HG02759 (cell line): Measurements from ENCODE around the gene PSMC4.
A peak's percentile ranks its signal among the peaks of the same experiment; 100 is the strongest.

Experiments
- ATAC-seq: cut with Tn5 transposase; IDR thresholded peaks from one replicate; pipeline ENCODE4 v1.9.1; 2021; ENCODE audit warnings: mild to moderate bottlenecking, moderate library complexity; ENCODE audit not compliant: unreplicated experiment

The PSMC4 gene

GRCh38 chr19:39987167-39987566 lies 16.2 kb downstream of the PSMC4 start:
- no peak for ATAC-seq

GRCh38 chr19:39987596-39987995 lies 16.6 kb downstream of the PSMC4 start:
- ATAC-seq, result no peak

DNA sequence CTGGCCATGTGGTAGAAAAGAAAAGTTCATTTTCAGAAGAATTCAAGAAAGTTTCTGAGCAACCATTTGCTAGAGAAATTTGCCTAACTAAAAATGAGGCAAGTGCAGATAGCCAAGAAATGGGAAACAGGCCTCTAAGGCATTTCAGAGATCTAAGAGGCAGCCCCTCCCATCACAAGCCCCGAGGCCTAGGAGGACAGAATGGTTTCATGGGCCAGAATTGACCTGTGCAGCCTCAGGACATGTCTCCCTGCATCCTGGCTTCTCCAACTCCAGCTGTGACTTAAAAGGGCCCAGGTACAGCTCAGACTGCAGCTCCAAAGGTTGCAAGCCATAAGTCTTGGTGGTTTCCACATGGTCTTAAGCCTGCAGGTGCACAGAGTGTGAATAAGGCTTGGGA lies 22.6 kb downstream of the PSMC4 start:
- ATAC-seq, result no peak

DNA sequence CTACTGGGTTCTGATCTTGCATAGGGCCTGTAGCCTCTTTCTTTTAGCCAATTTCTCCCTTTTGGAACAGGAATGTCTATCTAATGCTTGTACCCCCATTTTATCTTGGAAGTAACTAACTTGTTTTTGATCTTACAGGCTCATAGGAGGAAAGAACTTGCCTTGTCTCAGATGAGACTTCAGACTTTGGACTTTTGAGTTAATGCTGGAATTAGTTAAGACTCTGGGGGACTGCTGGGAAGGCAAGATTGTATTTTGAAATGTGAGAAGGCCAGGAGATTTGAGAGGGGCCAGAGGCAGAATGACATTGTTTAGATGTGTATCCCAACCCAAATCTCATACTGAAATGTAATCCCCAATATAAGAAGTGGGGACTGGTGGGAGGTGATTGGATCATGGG lies 23.4 kb downstream of the PSMC4 start:
- no peak for ATAC-seq

DNA sequence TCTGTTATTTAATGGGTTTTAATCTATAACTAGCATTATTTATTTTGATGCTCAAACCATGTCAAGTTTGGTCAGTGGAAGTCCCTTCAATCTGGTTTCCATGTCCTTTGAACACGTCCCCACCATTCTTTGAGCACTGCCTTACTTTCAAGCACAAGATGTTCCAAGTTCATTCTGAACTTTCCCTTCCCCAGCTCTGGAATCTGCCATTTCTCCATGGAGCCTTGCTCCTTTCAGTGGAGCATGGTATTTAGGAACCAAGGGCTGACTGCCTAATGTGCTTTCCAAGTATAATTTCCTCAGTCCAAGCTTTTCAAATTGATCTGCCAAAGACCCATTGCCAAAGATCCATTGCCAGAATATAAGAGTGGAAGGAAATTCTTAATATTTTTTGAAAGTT lies 24.8 kb downstream of the PSMC4 start:
- no peak for ATAC-seq

DNA sequence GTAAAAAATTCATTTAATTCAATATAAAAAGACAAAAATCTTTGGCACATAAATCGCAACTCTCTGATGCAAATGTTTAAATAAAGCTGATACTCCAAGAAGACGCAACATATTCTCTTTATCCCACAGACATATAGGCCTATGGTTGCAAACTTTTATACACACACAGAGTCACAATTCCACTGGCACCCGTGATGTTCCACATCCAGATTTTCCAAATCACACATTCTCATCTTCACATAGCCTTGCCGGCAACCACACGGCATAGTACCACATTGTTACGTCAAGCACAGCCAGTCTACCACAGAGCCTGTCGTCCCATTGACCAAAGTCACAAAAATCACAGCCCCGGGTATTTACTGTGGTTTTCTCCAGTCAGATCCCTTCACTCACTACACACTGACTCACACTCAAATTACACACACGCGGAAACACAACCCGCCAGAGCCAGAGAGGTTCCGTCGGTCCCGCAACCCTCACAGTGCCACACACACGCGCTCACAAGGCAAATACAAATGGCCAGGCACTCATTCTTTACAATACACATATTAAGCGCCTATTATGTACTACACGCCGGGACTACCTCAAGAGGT lies 25.3 kb downstream of the PSMC4 start:
- peak; percentile 34 for ATAC-seq

DNA sequence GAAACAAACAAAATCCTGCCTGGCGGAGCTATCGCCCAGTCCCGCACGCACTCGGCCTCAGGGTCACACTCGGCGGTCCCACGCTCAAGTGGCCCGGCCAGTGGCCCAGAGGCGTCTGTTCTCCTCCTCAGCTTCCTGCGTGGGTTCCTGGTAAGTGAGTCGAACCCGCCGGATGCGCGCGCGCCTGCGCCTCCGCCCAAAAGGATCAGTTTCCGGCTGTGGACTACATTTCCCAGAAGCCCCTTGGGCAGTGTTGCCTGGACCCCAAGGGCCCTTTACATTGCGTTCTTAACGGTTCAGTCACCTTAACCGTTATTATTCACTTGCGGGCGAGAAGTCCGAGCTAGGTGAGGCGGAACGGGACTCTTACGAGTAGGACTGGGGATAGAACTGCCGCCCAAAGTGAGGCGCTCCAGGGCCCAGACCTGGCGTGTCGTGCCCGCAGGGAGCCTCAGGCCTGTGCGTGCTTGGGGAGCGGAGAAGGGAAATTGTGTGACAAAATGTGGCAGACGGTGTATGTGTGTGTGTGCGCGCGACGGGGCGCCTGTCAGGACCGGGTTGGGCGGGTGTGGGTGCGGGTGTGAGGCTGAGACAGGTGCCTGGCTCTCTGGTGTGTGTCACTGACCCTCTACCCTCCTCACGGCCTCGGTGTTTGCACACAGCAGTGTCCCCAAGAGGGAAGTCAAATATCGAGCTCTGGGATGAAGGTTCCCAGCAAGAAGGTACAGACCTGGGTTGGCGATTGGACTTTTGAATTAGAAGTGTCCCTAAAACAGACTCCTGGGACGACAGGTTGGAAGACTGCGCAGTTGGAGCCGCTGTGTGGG lies 26.1 kb downstream of the PSMC4 start, which contains the start of gene ZNF546:
Gene ZNF546, plus strand, starts transcription at position 250 of the 827 bp plus-strand sequence. CDS start 1,267 bp downstream, outside the sequence.
- ATAC-seq, result peak; percentile 87

DNA sequence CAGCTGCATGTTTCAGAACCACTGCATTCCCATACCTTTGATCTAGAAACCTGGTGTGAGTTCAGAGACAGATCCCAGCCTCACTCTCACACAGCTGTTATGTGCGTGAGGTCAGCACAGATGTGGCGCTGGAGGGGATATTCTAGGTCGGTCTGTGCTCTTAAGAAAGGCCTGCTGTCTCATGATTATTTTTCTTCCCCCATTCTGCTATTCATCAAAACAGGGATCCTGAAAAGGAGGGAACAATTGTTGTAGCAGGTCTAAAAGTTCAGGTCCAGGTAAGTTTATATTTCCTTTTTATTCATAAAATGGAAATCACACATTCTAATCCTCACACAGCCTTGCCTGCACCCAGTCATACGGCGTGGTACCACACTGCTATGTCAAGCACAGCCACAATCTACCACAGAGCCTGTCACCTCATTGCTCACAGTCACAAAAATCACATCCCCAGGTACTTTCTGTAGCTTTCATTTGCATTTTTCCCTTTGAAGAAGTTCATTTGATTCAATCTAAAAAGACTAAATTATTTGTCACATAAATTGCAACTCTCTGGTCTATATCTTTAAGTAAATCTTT lies 26.8 kb downstream of the PSMC4 start:
- no peak for ATAC-seq

DNA sequence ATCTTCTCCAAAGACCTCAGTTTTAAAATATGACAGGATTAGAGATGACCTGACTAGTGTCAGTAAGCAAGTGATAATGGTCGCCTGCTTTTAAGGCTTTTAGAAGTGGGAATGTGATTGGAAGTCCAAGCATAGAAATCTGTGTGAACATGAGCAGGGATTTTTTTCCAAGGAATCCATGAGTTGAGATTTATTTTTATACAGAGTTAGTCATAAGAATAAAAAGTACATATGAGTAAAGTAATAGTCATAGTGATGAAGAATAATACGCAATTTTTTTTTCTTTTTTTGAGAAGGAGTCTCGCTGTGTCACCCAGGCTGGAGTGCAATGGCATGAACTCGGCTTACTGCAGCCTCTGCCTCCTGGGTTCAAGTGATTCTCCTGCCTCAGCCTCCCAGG lies 27.5 kb downstream of the PSMC4 start:
- ATAC-seq, result no peak

GRCh38 chr19:40005691-40006272 lies 34.8 kb downstream of the PSMC4 start:
- ATAC-seq, result no peak

DNA sequence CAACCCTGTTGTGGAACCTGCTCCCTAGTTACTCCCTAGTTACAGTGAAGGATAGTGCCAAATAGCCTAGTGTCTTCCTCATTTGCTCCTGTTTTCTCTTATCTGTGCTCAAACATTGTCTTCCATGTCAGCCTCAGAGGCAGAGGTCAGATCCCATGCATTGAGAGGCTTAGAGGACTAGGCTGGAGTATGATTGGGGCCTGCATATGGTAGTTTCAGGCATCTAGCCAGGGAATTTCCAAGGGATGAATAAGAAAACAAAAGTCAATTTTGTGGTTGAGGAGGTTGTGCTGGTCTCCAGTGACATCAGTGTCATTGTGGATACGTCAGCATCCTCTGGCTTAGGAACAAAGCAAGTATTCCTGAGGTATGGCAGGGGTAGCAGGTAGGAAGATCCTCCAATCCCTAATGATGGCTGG lies 35.3 kb downstream of the PSMC4 start:
- no peak for ATAC-seq

- ATAC-seq, result no peak
Measured at GRCh38 chr19:40009674-40010073, 38.7 kb downstream of the PSMC4 start.

- ATAC-seq, result no peak
Measured at GRCh38 chr19:40013991-40014390, 43.0 kb downstream of the PSMC4 start.

DNA sequence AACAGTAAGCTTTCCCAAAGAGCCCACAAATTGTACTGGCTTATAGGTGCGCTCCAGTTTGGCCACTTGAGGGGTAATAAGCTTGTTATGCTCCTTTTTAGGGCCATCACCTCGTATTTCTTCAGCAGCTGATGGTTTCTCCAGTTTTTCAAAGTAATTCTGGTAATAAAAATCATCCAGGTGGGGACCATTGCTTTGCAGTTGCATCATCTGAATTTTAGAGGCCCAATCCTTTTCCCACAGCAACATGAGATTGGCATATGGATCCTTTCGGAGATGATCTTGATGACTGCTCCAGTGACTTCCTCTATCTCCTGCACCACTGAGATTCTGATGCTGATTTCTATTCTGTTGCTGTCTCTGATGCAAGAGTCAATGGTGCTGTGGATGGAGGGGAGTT lies 53.0 kb downstream of the PSMC4 start:
- ATAC-seq, result no peak

DNA sequence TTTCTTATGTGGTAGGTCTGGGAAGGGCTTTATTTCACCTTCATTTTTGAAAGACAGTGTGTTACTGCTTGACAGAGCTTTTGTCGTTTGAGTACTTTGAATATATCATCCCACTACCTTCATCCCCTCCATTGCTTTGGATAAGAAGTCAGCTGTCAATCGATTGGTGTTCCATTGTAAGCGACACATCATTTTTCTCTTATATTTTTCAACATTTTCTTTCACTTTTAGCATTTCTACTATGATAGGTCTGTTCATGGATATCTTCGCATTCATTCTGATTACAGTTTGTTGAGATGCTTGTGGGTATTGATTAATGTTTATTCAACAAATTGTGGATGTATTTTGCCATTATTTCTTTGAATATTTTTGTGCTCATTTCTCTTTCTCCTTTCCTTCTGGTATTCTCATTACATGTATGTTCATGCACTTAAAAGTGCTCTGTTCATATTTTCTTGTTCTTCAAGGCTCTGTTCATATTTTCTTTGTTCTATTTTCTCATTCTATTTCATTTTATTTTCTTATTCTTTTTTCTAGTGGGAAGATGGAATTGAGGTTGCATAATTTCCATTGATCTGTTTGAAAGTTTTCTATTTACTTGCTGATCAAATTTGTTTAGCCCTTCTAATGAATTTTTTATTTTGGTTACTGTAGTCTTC lies 55.1 kb downstream of the PSMC4 start:
- ATAC-seq, result no peak

DNA sequence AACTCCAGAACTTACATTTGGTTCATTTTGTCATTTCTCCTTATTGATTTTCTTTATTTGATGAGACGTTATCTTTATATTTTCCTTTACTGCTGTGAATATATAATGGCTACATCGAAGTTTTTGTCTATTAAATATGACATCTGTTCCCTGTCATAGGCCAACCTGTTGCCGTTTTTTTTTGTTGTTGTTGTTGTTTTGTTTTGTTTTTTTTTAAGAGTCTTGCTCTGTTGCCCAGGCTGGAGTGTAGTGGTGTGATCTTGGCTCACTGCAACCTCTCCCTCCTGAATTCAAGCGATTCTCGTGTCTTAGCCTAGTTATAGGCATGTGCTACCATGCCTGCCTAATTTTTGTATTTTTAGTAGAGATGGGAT lies 55.6 kb downstream of the PSMC4 start:
- ATAC-seq, result no peak
